ENCODE results near the gene ATAD3A.
"Not testable (repeated sequence)": the region's sequence is repeated elsewhere in the genome, so short reads cannot be mapped to it uniquely, and the experiment has no call there.

The ATAD3A gene

DNA sequence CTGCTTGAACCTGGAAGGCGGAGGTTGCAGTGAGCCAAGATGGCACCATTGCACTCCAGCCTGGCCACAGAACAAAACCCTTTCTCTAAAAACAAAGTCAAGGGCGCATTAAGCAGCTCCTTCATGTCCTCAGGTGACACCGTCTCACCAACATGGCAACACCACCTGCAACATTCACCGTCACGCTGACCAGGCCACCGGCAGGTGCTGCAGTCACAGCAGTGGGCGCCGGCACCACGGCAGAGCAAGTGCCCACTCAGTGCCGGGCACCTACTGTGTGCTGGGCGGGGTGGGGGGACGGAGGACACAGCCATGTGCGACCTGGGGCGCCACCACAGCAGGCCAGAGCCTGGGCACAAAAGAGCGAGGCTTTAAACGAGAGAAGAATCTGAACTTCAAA is 28.2 kb upstream of the ATAD3A start:
- Mint-ChIP-seq H3K27ac (no peak overlapping the region), H3K4me1 (peaks cover 10% of the 10 kb centered on the region), H3K36me3 (peaks cover 61% of the 10 kb centered on the region), H3K4me3 (no peak overlapping the region), H3K9me3 (no peaks in the 10 kb centered on the region)
- ATAC-seq = no peak
- no peak for DNase-seq (ENCODE audit: low spot score in 2 of 2)

DNA sequence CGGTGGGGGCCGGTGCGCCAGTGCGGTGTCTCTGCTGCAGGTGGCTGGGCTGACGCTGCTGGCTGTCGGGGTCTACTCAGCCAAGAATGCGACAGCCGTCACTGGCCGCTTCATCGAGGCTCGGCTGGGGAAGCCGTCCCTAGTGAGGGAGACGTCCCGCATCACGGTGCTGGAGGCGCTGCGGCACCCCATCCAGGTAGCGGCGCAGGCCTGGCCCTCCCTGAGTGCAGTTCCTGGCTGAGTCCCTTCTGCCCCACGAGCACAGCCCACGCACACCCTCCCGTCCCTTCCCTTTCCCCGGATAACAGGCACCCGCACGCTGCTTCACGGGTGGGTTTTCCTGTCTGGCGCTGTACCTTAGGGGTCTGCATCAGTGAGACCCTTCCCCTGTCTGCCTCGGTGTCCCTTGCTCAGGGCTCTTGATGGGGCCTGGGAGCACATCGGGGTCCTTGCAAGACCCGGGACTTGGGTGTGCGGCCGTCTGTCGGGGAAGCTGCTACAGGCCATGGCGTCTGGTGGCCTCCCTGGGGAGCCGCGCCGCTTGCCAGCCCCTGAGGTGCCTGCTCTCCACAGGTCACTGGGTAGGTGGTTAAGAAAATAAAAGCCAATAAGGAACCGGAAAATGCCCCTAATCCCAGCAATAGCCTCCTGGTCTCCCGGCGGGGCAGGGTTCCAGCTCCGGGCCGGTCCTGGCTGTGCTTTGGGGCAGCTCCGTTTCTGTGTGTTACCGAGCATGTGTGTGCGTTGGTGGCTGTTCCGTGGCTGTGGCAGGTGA is 26.8 kb upstream of the ATAD3A start:
- not testable (repeated sequence) for DNase-seq (ENCODE audit: low spot score in 2 of 2); H3K4me3 Mint-ChIP-seq; H3K4me1 Mint-ChIP-seq; H3K27ac Mint-ChIP-seq; H3K9me3 Mint-ChIP-seq; ATAC-seq
- peaks cover 63% of the 10 kb centered on the region for H3K36me3 Mint-ChIP-seq

DNA sequence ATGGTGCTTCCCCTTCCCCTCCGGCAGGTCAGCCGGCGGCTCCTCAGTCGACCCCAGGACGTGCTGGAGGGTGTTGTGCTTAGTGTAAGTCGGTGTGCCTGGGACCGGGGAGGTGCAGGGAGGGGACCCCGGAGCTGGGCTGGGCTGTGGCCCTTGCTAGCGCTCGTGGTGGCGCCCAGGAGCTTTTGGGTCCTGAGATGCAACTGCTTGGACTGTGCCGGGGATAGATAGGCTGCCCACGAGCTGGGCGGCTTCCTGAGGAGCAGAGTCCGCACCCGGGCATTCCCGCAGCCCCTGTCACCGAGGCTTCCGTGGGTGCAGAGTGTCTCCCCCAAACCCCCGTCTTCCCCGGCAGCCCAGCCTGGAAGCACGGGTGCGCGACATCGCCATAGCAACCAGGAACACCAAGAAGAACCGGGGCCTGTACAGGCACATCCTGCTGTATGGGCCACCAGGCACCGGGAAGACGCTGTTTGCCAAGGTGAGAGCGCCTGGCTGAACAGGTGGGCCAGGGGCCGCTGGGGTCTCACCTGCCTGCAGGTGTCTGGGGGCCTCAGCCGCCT is 26.1 kb upstream of the ATAD3A start:
- DNase-seq (ENCODE audit: low spot score in 2 of 2); H3K9me3 Mint-ChIP-seq; H3K27ac Mint-ChIP-seq; ATAC-seq; H3K4me3 Mint-ChIP-seq; H3K4me1 Mint-ChIP-seq: not testable (repeated sequence)
- peaks cover 63% of the 10 kb centered on the region for H3K36me3 Mint-ChIP-seq

DNA sequence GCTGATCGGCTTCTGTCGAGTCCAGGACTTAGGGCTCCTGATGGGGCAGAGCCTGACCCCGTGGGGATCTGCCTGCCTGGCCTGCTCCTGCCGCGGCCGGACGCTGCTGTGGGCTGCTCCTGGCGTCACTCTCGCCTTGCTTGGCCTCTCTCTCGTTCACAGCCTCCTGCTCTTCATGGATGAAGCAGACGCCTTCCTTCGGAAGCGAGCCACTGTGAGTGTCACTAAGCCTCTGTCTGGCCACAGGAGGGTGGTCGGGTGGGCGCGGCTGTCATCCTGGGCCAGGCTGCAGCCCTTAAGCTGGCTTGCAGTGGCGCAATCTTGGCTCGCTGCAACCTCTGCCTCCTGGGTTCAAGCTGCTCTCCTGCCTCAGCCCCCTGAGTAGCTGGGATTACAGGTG is 24.3 kb upstream of the ATAD3A start:
- no peak for DNase-seq (ENCODE audit: low spot score in 2 of 2)
- Mint-ChIP-seq H3K4me1 (no peaks in the 10 kb centered on the region), H3K27ac (no peak overlapping the region), H3K4me3 (no peak overlapping the region), H3K9me3 (no peaks in the 10 kb centered on the region), H3K36me3 (peaks cover 70% of the 10 kb centered on the region)
- ATAC-seq = no peak

DNA sequence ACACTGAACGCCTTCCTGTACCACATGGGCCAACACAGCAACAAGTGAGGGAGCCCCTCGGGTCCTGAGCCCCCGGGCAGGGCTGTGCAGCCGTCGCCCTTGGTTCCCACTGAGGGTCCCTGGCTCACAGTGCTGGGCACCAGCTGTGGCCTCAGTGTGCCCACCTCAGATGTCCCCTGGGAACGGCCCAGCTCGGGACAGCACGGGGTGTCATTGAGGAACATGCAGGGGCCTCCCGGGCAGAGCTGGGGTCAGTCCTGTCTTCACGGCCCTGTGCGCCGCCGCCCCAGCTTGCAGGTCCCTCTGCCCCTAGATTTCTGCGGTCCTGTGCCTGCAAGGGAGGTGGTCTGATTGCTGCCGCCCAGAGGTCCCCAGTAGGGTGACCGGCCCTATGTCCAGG is 22.7 kb upstream of the ATAD3A start:
- Mint-ChIP-seq H3K9me3 (peaks cover 3% of the 10 kb centered on the region), H3K36me3 (peaks cover 68% of the 10 kb centered on the region), H3K4me3 (no peak overlapping the region), H3K27ac (no peak overlapping the region), H3K4me1 (no peaks in the 10 kb centered on the region)
- DNase-seq (ENCODE audit: low spot score in 2 of 2) = no peak
- no peak for ATAC-seq

DNA sequence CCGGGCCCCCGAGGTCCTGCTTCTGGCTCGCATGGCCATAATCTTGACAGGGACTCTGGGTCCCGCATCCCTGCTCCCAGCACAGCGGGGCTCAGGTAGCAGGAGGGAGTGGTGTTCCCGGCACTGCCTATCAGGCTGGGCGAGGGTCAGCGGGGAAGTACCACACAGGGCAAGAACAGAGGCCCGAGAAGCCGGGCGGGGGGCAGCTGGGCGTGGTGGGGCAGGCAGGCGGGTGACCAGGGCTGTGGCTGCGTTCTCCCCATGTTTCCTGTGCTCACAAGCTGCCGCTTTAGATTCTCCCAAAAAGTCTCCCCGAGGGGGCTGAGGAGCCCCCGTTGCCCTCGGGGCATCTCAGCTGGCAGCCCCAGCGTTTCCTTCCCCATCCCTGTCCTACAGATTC is 22.1 kb upstream of the ATAD3A start:
- ATAC-seq = no peak
- Mint-ChIP-seq H3K9me3 (peaks cover 3% of the 10 kb centered on the region), H3K4me3 (no peak overlapping the region), H3K4me1 (no peaks in the 10 kb centered on the region), H3K27ac (no peak overlapping the region), H3K36me3 (peaks cover 65% of the 10 kb centered on the region)
- DNase-seq (ENCODE audit: low spot score in 2 of 2) = no peak

DNA sequence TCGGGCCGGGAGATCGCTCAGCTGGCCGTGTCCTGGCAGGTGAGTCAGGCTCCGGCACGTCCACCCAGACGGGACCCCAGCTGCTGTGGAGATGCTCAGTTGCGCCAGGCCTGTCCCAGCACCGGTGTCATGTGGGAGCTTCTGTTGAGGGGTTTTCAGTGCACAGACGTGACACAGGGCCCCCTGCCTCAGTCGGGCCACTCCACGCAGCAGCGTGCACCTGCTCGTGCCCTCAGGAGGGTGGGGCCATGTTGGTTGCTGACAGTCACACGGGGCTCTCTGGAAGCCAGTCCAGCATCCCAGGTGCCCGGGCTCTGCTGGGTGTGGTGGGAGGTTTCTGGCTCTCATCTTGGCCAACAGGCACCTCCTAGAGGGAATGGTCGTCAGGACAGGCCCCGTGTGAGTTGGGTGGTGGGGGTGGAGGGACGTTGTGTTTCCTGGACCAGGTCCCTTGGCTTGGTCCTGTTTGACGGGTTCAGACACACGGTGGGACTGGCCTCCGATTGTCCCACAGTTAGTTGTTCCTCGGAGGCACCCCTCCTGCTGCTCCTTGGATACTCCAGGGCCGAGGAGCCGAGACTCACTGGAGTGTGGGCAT is 21.2 kb upstream of the ATAD3A start:
- H3K4me1 Mint-ChIP-seq = no peaks in the 10 kb centered on the region
- DNase-seq (ENCODE audit: low spot score in 2 of 2) (no peak), ATAC-seq (no peak)
- H3K27ac Mint-ChIP-seq = no peak overlapping the region
- H3K4me3 Mint-ChIP-seq = no peak overlapping the region
- H3K9me3 Mint-ChIP-seq = peaks cover 3% of the 10 kb centered on the region
- H3K36me3 Mint-ChIP-seq = peaks cover 65% of the 10 kb centered on the region

DNA sequence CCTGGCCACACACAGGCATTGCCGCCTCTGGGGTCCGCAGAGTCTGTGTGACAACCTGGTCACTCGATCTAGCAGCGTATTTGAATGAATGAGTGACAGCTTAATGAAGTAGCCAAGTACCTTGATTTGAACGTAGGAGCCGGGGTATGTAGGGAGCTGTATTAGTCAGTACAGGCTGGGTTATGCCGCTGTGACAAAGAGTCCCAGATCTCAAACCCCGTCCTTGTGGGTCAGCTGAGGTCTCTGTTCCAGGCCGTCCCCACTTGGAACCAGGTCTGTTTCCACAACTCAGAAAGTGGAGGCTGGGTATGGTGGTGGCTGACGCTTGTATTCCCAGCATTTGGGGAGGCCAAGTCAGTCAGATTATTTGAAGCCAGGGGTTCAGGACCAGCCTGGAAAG is 20.4 kb upstream of the ATAD3A start:
- H3K4me3 Mint-ChIP-seq = no peak overlapping the region
- ATAC-seq (no peak), DNase-seq (ENCODE audit: low spot score in 2 of 2) (no peak)
- peaks cover 3% of the 10 kb centered on the region for H3K9me3 Mint-ChIP-seq
- H3K4me1 Mint-ChIP-seq = no peaks in the 10 kb centered on the region
- H3K36me3 Mint-ChIP-seq = peaks cover 65% of the 10 kb centered on the region
- H3K27ac Mint-ChIP-seq = no peak overlapping the region

DNA sequence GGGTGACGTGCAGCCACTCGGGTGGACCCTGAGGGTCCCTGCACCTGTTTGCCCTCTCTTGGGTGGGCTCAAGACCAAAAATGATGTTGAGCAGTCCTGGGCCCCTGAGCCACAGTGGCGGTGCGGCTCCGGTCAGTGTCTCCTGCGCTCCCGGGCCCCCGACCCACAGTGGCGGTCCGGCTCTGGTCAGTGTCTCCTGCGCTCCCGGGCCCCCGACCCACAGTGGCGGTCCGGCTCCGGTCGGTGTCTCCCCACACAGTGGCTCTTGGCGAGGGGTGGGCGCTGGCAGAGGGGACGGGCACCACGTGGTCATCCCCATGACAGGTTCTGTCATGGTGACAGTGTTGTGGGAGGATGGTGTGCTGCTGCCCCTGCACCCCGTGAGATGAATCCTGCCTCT is 17.7 kb upstream of the ATAD3A start:
- not testable (repeated sequence) for DNase-seq (ENCODE audit: low spot score in 2 of 2); H3K4me1 Mint-ChIP-seq; ATAC-seq; H3K27ac Mint-ChIP-seq; H3K4me3 Mint-ChIP-seq; H3K9me3 Mint-ChIP-seq
- peaks cover 48% of the 10 kb centered on the region for H3K36me3 Mint-ChIP-seq

DNA sequence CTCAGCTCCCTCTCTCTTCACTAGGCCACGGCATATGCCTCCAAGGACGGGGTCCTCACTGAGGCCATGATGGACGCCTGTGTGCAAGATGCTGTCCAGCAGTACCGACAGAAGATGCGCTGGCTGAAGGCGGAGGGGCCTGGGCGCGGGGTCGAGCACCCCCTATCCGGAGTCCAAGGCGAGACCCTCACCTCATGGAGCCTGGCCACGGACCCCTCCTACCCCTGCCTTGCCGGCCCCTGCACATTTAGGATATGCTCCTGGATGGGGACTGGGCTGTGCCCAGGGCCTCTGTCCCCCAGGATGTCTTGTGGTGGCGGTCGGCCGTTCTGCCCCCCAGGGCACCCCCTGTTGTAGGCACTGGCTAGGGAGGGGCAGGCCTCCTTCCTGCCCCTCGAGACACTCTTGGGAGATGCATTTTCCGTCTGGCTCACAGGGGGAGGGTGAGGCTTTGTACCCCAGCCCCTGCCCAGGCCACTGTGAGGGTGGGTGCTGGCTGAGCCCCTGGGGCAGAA is 16.4 kb upstream of the ATAD3A start:
- peaks cover 35% of the 10 kb centered on the region for H3K36me3 Mint-ChIP-seq
- not testable (repeated sequence) for H3K9me3 Mint-ChIP-seq; H3K27ac Mint-ChIP-seq; DNase-seq (ENCODE audit: low spot score in 2 of 2); H3K4me3 Mint-ChIP-seq; H3K4me1 Mint-ChIP-seq
- ATAC-seq = peak; percentile 11

DNA sequence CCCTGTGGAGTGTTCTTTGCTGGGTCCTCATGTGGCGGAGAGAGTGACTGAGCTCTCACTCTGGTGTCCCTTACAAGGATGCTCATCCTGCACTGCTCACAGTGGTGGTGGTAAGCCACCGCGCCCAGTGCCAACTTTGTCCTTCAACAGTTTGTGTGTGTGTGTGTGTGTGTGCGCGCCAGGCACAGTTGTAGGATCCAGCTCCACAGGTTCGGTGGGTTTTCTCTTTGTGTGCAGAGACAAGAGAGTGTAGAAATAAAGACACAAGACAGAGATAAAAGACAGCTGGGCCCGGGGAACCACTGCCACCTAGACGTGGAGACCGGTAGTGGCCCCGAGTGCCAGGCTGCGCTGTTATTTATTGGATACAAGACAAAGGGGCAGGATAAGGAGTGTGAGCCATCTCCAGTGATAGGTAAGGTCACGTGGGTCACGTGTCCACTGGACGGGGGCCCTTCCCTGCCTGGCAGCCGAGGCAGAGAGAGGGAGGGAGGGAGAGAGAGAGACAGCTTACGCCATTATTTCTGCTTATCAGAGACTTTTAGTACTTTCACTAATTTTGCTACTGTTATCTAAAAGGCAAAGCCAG is 7.1 kb upstream of the ATAD3A start:
- Mint-ChIP-seq H3K27ac (peak overlapping the region; percentile 96), H3K4me1 (peaks cover 15% of the 10 kb centered on the region), H3K4me3 (peak overlapping the region; percentile 74)
- H3K36me3 Mint-ChIP-seq, H3K9me3 Mint-ChIP-seq: not testable (repeated sequence)
- DNase-seq (ENCODE audit: low spot score in 2 of 2) (peak; percentile 51 to 84), ATAC-seq (peak; percentile 80)

DNA sequence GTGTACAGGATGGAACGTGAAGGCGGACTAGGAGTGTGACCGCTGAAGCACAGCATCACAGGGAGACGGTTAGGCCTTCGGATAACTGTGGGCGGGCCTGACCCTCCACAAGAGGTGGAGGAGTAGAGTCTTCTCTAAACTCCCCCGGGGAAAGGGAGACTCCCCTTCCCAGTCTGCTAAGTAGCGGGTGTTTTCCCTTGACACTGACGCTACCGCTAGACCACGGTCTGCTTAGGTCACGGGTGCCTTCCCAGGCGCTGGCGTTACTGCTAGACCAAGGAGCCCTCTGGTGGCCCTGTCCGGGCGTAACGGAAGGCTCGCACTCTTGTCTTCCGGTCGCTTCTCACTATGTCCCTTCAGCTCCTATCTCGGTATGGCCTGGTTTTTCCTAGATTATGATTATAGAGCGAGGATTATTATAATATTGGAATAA is 6.6 kb upstream of the ATAD3A start:
- DNase-seq (ENCODE audit: low spot score in 2 of 2); H3K9me3 Mint-ChIP-seq; H3K36me3 Mint-ChIP-seq: not testable (repeated sequence)
- peak; percentile 68 for ATAC-seq
- peak overlapping the region; percentile 74 for H3K4me3 Mint-ChIP-seq
- peaks cover 15% of the 10 kb centered on the region for H3K4me1 Mint-ChIP-seq
- H3K27ac Mint-ChIP-seq = peak overlapping the region; percentile 96

DNA sequence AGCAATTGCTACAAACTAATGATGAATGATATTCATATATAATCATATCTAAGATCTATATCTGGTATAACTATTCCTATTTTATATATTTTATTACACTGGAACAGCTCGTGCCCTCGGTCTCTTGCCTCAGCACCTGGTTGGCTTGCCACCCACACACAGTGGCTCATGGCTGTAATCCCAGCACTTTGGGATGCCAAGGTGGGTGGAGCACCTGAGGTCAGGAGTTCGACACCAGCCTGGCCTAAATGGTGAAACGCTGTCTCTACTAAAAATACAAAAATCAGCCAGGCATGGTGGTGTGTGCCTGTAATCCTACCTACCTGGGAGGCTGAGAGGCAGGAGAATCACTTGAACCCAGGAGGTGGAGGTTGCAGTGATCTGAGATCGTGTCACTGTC is 6.2 kb upstream of the ATAD3A start:
- H3K9me3 Mint-ChIP-seq; H3K36me3 Mint-ChIP-seq; DNase-seq (ENCODE audit: low spot score in 2 of 2); ATAC-seq: not testable (repeated sequence)
- peak overlapping the region; percentile 74 for H3K4me3 Mint-ChIP-seq
- H3K4me1 Mint-ChIP-seq = peaks cover 17% of the 10 kb centered on the region
- H3K27ac Mint-ChIP-seq = peak overlapping the region; percentile 96

DNA sequence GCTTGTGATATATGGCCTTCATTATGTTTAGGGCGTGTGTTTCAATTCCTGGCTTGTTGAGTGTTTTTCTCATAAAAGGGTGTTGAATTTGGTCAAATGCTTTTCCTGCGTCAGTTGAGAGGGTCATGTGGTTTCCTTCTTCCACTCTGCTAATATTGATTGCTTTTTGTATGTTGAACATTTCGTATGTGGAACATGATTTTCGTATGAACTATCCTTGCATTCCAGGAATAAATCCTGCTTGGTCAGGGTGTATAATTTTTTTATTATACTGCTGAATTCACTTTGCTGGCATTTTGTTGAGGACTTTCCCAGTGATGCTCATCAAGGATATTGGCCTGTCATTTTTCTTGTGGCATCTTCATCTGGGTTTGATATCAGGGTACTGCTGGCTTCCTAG is 4.7 kb upstream of the ATAD3A start:
- DNase-seq (ENCODE audit: low spot score in 2 of 2) (no peak), ATAC-seq (no peak)
- Mint-ChIP-seq H3K36me3 (no peaks in the 10 kb centered on the region), H3K9me3 (no peaks in the 10 kb centered on the region), H3K4me1 (peaks cover 22% of the 10 kb centered on the region), H3K4me3 (no peak overlapping the region), H3K27ac (no peak overlapping the region)

DNA sequence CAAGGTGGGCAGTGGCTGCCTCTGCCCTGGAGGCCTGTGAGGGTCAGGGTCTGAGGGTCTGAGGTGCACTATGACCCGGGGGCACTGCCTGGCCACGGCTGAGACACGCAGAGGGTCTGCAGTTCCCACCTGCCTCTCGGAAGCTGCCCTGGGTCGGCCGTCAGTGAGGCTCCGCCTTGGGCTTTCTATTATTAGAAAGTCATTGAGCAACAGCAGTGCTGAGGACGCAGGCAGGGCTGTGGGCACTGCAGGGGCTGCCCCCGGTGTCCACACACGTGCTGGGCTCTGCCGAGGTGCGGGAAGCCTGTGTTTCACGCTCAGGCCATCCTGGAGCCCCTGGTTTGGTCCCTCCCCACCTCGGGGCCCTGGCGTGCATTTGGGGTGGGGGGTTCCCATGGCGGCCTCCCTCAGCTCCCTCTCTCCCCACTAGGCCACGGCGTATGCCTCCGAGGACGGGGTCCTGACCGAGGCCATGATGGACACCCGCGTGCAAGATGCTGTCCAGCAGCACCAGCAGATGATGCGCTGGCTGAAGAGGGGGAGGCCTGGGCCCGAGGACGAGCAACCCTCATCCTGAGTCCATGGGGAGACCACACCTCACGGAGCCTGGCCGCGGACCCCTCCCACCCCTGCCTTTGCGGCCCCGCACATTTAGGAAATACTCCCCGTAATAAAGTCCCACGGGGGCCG is 3.0 kb upstream of the ATAD3A start:
- not testable (repeated sequence) for H3K27ac Mint-ChIP-seq

More for the DNA sequence above, 3.0 kb upstream of the ATAD3A start:
- not testable (repeated sequence) for DNase-seq (ENCODE audit: low spot score in 2 of 2); ATAC-seq; H3K9me3 Mint-ChIP-seq; H3K36me3 Mint-ChIP-seq; H3K4me3 Mint-ChIP-seq
- peaks cover 27% of the 10 kb centered on the region for H3K4me1 Mint-ChIP-seq

Measured in stimulated activated effector memory CD8-positive, alpha-beta T cell treated with anti-CD3 and anti-CD28 coated beads, Interleukin-12 subunit alpha, Interleukin-12 subunit beta, amount 100 ng/mL, for 72 hours (primary cell).